ENCODE data around the gene SPEF2. TPM values are rescaled to one million over a fixed set of nuclear protein-coding genes. Genes with fewer than 3 reads are reported as not detected.

SPEF2 gene
- total RNA-seq, 3 donors from 2014 or later: 8.2 to 35.9 (median 11.5) TPM

- H3K36me3 ChIP-seq: no peaks in the 10 kb centered on the region
- intact Hi-C loops (cut with DNase I; ENCODE audit: low total_unique reads): no loop called here
- TF ChIP-seq POLR2A (IDR thresholded peaks at IDR 0.05) (no peak), POLR2AphosphoS5 (IDR thresholded peaks at IDR 0.05) (no peak), CTCF (IDR thresholded peaks at IDR 0.05) (no peak)
- H3K4me1 ChIP-seq: no peaks in the 10 kb centered on the region
- no peaks in the 10 kb centered on the region for H3K9me3 ChIP-seq
- no peak overlapping the region for H3K4me3 ChIP-seq
- H3K27me3 ChIP-seq: no peaks in the 10 kb centered on the region
- DNase-seq (ENCODE audit: low spot score in 2 of 2): no peak
- H3K27ac ChIP-seq: no peak overlapping the region
These were observed 162.6 kb downstream of the SPEF2 start for GRCh38 chr5:35780236-35780635.

GRCh38 chr5:35781181-35781790 lies 163.6 kb downstream of the SPEF2 start:
- H3K4me3 ChIP-seq: no peak overlapping the region
- no peaks in the 10 kb centered on the region for H3K9me3 ChIP-seq
- intact Hi-C loops (cut with DNase I; ENCODE audit: low total_unique reads): no loop called here
- H3K36me3 ChIP-seq: no peaks in the 10 kb centered on the region
- H3K27me3 ChIP-seq: no peaks in the 10 kb centered on the region
- no peaks in the 10 kb centered on the region for H3K4me1 ChIP-seq
- TF ChIP-seq CTCF (IDR thresholded peaks at IDR 0.05): no peak
- H3K27ac ChIP-seq: no peak overlapping the region
- no peak for DNase-seq (ENCODE audit: low spot score in 2 of 2)

GRCh38 chr5:35783551-35783950 lies 165.9 kb downstream of the SPEF2 start:
- no peaks in the 10 kb centered on the region for H3K9me3 ChIP-seq
- no peaks in the 10 kb centered on the region for H3K4me1 ChIP-seq
- no peak for DNase-seq (ENCODE audit: low spot score in 2 of 2)
- H3K36me3 ChIP-seq: no peaks in the 10 kb centered on the region
- no peak overlapping the region for H3K27ac ChIP-seq
- intact Hi-C loops (cut with DNase I; ENCODE audit: low total_unique reads): no loop called here
- no peak for TF ChIP-seq CTCF (IDR thresholded peaks at IDR 0.05)
- TF ChIP-seq POLR2AphosphoS5 (IDR thresholded peaks at IDR 0.05): no peak
- TF ChIP-seq POLR2A (IDR thresholded peaks at IDR 0.05): no peak
- no peaks in the 10 kb centered on the region for H3K27me3 ChIP-seq
- no peak overlapping the region for H3K4me3 ChIP-seq

- no peaks in the 10 kb centered on the region for H3K36me3 ChIP-seq
- no peak overlapping the region for H3K27ac ChIP-seq
- intact Hi-C loops (cut with DNase I; ENCODE audit: low total_unique reads): no loop called here
- H3K4me3 ChIP-seq: no peak overlapping the region
- TF ChIP-seq CTCF (IDR thresholded peaks at IDR 0.05): no peak
- no peak for TF ChIP-seq POLR2AphosphoS5 (IDR thresholded peaks at IDR 0.05)
- TF ChIP-seq POLR2A (IDR thresholded peaks at IDR 0.05): no peak
- no peaks in the 10 kb centered on the region for H3K9me3 ChIP-seq
- H3K27me3 ChIP-seq: no peaks in the 10 kb centered on the region
- DNase-seq (ENCODE audit: low spot score in 2 of 2): no peak
- H3K4me1 ChIP-seq: no peaks in the 10 kb centered on the region
These were observed 168.0 kb downstream of the SPEF2 start for GRCh38 chr5:35785601-35786085.

GRCh38 chr5:35788724-35789123 lies 171.1 kb downstream of the SPEF2 start:
- H3K9me3 ChIP-seq: no peaks in the 10 kb centered on the region
- DNase-seq (ENCODE audit: low spot score in 2 of 2): no peak
- H3K4me1 ChIP-seq: no peaks in the 10 kb centered on the region
- no peaks in the 10 kb centered on the region for H3K36me3 ChIP-seq
- no peak for TF ChIP-seq POLR2AphosphoS5 (IDR thresholded peaks at IDR 0.05)
- TF ChIP-seq CTCF (IDR thresholded peaks at IDR 0.05): no peak
- no peak for TF ChIP-seq POLR2A (IDR thresholded peaks at IDR 0.05)
- intact Hi-C loops (cut with DNase I; ENCODE audit: low total_unique reads): no loop called here
- peak overlapping the region in 1 of 2 donors; percentile 25 for H3K27ac ChIP-seq
- H3K4me3 ChIP-seq: no peak overlapping the region
- H3K27me3 ChIP-seq: no peaks in the 10 kb centered on the region
